ENCODE results near the gene GADL1.
A peak's percentile ranks its signal among the peaks of the same experiment; 100 is the strongest.

Gene GADL1, protein sequence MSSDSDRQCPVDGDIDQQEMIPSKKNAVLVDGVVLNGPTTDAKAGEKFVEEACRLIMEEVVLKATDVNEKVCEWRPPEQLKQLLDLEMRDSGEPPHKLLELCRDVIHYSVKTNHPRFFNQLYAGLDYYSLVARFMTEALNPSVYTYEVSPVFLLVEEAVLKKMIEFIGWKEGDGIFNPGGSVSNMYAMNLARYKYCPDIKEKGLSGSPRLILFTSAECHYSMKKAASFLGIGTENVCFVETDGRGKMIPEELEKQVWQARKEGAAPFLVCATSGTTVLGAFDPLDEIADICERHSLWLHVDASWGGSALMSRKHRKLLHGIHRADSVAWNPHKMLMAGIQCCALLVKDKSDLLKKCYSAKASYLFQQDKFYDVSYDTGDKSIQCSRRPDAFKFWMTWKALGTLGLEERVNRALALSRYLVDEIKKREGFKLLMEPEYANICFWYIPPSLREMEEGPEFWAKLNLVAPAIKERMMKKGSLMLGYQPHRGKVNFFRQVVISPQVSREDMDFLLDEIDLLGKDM

DNA sequence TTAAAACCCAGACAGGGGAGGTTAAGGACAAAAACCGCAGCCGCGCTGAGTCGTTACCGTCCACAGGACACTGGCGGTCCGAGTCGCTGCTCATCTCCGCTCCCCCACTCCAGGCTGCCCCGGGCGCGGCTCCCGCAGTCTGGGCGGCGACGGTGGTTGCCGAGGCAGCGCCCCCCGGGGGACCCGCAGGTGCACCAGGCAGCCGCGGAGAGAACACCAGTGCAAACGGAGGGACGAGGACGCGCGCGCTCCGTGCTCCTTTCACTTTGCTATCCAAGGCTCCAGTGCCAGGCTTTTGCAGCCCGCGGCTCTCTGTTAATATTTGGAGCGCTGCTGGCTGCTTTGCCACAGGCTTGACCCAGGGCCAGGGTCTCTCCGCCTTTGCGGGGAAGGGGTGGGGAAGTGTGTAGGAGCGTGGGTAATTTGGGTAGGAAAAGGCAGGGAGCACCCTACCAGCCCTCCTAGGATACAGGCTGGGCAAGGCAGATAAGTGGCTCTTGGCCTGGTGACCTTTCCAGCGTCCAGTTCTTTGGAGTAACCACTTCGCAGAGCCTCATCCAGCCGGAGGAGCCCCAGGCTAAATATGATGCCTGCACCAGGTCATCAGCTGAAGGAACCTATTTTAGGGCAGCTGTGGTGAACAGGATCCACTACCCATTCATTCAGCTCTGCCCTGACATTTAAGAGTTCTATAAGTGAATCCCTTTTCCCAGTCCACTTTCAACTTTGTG is at the start of gene GADL1:
Gene GADL1, minus strand, starts transcription at position 141 of the 731 bp plus-strand sequence. Its CDS starts 47 bp downstream, at position 94.
- no peak for DNase-seq (ENCODE audit: low spot score)

GRCh38 chr3:30944124-30944523 is 49.7 kb upstream of the GADL1 start:
- no peak for DNase-seq (ENCODE audit: low spot score)

GRCh38 chr3:30943206-30943605 is 48.7 kb upstream of the GADL1 start:
- DNase-seq (ENCODE audit: low spot score), result no peak

- DNase-seq (ENCODE audit: low spot score), result no peak
Measured at GRCh38 chr3:30941342-30941741, 46.9 kb upstream of the GADL1 start.

DNA sequence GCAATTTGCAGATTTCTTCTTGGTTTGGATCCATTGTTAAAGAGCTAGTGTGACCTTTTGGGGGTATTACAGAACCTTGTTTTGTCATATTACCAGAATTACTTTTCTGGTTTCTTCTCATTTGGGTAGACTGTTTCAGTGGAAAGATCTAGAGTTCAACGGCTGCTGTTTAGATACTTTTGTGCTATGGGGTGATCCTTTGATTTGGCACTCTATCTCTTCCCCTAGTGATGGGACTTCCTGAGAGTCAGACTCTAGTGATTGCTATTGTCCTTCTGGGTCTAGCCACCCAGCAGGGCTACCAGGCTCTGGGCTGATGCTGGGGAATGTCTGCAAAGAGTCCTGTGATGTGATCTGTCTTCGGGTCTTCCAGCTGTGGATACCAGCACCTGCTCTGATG is 46.3 kb upstream of the GADL1 start:
- DNase-seq (ENCODE audit: low spot score), result no peak

DNA sequence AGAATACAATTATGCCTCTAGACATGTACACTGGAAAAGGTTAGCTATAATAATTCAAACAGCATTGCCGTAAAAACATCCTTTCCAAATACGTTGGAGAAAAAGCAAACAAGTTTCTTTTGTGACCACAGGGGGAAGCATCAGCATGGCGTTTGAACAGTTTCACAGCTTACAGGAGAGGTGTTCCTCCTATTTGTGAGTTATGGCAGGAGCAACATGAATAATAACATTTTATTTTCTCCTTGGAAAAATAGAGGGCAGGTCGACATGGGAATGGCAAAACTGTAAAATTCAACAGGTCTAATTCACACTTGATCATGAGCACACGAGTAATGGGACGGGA is 39.7 kb upstream of the GADL1 start:
- DNase-seq (ENCODE audit: low spot score), result no peak

DNA sequence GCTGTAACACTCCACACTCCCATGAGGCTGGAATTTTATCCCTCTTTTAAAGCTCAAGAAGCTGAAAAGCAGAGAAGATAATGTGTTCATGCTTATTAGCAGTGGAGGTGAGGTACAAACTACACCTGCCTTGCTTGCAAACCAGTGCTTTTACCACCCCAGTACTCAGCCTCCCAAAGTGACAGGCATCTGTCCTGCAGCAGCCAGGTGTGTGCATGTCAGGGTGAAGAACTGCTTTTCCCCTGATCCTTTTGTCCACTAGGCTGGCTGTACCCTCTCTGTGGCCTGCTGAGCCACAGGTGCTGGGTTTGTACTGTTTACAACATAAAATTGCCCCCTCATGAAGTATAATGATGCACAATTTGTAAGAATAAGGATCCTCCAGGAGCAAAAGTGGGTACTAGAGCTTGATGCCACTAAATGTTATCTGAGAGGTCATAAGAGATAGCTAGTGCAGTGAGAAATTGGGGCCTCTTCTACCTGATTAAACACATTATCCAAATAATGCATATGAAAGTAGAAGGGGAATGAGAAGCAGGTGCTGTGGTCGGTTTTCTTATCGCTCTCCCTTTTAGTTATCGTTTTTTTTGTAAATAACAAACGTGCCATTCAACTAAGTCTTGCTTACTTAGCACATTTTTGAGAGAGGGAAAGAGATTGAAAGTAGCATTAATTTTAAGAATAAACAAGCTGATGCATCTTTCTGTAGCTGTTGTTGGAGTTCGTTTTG is 39.2 kb upstream of the GADL1 start:
- no peak for DNase-seq (ENCODE audit: low spot score)

DNA sequence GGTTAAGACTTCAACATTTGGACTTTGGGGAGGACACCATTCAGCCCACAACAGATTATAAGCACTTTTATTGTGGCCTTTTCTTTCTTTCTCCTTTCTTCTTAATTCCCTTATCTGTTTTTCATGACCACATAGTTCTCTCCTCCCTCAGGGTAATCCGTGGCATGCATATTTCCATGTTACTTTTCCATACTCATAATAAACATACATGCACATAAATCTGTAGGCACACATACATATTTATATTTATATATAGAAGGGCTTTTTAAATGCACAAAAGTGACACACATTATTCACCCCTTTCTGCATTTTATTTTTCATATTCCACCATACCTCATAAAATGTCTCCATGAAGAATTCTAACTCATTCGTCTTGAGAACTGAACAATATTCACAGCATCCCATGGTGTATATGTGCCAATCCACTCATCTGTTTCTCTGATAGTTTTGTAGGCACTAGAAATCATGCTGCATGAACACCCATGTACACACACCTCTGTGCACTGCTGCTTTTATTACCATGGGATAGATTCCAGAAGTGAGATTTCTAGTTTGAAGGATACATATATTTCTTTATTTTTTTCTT is 38.1 kb upstream of the GADL1 start:
- no peak for DNase-seq (ENCODE audit: low spot score)

- DNase-seq (ENCODE audit: low spot score), result no peak
Measured at GRCh38 chr3:30924763-30925162, 30.3 kb upstream of the GADL1 start.

GRCh38 chr3:30919564-30919963 is 25.1 kb upstream of the GADL1 start:
- DNase-seq (ENCODE audit: low spot score), result no peak

DNA sequence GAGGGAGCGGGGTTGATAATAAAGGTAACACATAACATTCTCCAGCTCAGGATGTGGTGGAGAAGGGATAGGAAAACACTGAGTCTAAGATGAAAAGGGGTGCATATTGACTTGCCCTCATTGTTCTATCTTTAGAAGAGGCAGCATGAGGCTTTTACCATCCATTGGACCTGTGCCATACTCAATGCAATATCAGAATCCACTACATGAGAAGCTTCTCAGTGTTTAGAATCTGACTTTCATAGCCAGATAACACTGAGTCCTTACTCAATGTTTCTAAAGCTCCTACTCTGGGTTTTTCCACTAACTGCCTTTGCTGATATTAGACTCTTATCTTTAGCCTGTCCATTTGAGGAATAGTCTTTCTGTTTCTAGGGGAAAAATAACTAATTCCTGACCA is 24.3 kb upstream of the GADL1 start:
- no peak for DNase-seq (ENCODE audit: low spot score)

GRCh38 chr3:30915782-30916181 is 21.3 kb upstream of the GADL1 start:
- DNase-seq (ENCODE audit: low spot score), result no peak

GRCh38 chr3:30914696-30915095 is 20.2 kb upstream of the GADL1 start:
- peak; percentile 64 for DNase-seq (ENCODE audit: low spot score)

DNA sequence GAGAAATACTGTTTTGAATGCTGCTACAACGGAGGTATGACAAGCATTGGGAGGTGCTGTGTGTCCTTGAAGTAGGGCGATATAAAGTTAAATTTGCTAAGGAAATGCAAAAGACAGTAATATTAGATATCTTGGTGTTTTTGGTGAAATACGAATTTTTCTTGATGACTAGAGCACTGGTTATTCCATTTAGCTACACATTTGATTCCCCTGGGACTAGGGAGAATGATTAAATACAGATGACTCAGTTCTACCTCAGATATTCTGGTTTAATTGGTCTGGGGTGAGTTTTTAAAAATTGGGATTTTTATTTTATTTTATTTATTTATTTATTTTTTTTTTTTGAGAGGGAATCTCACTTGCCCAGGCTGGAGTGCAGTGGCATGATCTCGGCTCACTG is 18.7 kb upstream of the GADL1 start:
- no peak for DNase-seq (ENCODE audit: low spot score)

DNA sequence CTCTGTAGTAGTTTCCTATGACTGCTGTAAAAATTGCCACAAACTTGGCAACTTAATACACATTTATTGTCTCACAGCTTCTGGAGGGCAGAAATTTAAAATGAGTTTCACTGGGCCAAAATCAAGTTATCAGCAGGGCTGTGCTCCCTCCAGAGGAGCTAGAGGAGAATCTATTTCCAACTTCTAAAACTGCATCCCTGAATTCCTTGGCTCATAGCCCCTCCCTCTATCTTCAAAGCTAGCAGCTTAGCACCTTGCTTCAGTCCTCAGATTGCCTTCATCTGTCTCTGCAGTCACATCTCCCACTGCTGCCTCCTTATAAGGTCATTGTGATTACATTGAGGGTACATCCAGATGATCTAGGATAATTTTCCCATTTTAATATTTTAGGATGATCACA is 17.8 kb upstream of the GADL1 start:
- DNase-seq (ENCODE audit: low spot score), result no peak

DNA sequence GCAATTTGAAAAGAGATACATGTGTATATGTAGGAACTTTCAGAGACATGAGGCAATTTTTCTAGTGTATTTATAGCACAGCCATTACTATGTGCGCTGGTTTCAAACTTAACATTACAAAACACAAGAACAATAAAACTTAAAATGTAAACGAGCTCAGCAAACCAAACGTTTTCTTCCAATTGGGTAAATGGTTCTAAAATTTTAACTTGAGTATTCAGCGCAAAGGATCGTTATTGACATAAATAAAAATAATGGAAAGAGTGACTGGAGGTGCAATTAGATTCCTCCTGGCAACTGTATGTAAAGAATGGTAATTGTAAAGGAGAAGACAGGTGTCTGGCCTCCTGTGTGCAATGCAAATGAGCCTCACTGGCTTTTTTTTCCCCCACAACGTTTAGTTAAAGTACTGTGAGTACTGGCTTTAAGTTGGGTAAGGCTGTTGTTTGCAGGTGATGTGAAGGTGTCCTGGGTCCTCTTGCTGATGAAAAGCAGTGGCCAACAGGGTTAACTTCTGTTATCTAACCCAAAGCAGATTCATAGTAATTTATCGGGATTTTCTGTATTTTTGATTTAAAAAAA is 14.1 kb upstream of the GADL1 start:
- no peak for DNase-seq (ENCODE audit: low spot score)

- no peak for DNase-seq (ENCODE audit: low spot score)
Measured at GRCh38 chr3:30904996-30905395, 10.5 kb upstream of the GADL1 start.

DNA sequence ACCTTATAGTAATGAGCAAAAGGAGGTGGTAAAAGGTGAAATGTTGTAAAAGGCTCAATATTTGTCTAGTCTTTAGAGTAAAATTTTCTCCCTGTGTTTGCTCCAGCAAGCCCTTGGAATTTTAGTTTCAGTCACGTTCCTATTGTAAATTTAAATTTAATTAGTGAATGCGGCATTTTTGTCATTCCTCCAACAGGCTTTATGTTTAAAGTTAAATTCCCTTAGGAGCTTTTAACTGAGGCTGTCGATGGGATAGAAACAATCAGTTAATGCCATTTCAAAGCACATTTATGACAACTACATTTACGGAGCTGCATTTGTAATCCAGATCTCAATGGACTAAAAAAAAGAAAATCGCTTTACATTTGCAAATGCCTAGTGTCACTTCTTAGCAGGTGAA is 868 bp upstream of the GADL1 start:
- DNase-seq (ENCODE audit: low spot score), result no peak

DNA sequence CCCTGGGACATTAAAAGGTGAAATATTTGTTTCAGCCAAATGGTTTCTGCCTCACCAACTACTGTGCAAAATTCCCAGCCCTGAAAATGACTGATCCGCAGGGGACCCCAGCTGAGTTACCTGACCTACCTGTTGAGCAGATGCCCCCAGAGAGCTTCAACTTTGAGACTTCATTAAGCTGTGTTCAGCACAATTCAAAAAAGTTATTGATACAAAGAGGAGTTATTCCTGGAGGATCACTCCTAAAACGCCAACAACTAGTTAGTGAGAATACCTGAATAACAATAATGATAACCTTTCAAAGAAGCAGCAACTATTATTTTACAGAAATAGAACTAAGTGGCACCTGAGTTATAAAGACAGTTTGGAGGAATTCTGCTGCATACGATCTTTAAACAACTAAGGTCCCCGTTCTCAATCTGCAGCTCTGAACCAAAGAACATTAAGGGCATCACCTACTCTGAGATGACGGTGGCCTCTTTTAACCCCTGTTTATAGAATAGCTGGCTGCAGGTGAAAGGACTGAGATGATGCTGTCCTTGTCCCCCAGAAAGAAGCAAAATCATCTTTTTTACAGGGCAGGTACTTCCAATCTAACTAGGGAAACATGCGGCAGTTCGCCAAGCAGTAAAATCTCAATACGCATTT is 659 bp downstream of the GADL1 start:
- DNase-seq (ENCODE audit: low spot score), result no peak

GRCh38 chr3:30890907-30891306 is 3.6 kb downstream of the GADL1 start:
- DNase-seq (ENCODE audit: low spot score), result no peak

DNA sequence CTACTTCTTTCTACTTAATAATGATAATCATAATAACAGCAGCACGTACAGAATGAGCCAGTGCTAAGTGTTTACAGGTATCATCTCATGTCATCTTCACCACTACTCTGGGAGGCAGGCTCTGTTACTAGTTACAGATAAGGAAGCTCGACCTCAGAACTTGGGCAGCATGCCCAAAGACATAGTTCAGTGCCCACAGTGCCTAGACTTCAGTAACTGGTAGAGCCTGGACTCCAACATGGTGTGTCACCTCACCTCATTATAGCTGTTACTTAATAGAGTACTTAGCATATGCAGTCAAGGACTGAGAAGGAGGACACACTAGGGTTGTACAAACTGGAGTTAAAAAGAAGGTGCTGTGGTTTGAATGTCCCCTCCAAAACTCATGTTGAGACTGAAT is 7.6 kb downstream of the GADL1 start:
- no peak for DNase-seq (ENCODE audit: low spot score)
